Esophagus muscularis mucosa (tissue), 4 donors: ENCODE measurements around the gene PSMA5. TPM values are rescaled to one million over a fixed set of nuclear protein-coding genes. Genes with fewer than 3 reads are reported as not detected.
A peak's percentile ranks its signal among the peaks of the same experiment; 100 is the strongest.

Experiments used
- DNase-seq: peaks from one replicate; pipeline ENCODE4 v3.0.0-alpha.2; 2017; ENCODE audit errors: extremely low spot score
- H3K27ac ChIP-seq, 4 donors: fragments of 200-600 bp; sonication (generic); replicated peaks in 1 of 4; 1 replicate in 3 of 4; 2 replicates in 1 of 4; pipeline ENCODE4 v1.5.1; 2016 to 2019; ENCODE audit warnings: mild to moderate bottlenecking in 1 of 4
- H3K27me3 ChIP-seq, 4 donors: fragments of 200-600 bp; sonication (generic); one replicate each; pipeline versions ENCODE4 v1.5.1 to v1.6.0; 2016 to 2019
- H3K36me3 ChIP-seq, 4 donors: fragments of 200-600 bp; sonication (generic); one replicate each; pipeline ENCODE4 v1.5.1; 2016 to 2019
- H3K4me1 ChIP-seq, 4 donors: fragments of 200-600 bp; sonication (generic); one replicate each; pipeline ENCODE4 v1.5.1; 2016 to 2019
- H3K4me3 ChIP-seq, 4 donors: fragments of 200-600 bp; sonication (generic); 1 replicate in 2 of 4; 2 replicates in 2 of 4; pipeline ENCODE4 v1.5.1; 2016 to 2019; ENCODE audit warnings: mild to moderate bottlenecking in 4 of 4, moderate library complexity in 1 of 4
- H3K9me3 ChIP-seq, 4 donors: fragments of 200-600 bp; sonication (generic); 1 replicate in 3 of 4; 2 replicates in 1 of 4; pipeline ENCODE4 v1.5.1; 2016 to 2019
- CTCF ChIP-seq, 3 experiments: fragments of 200-600 bp in 2 of 3; fragments of 450-650 bp in 1 of 3; sonication (generic) in 2 of 3; IDR thresholded peaks; one replicate each; pipeline ENCODE4 v1.5.1; 2017 to 2019; ENCODE audit warnings: antibody characterized with exemption in 3 of 3, mild to moderate bottlenecking in 2 of 3, moderate library complexity in 1 of 3
- EP300 ChIP-seq: sonication (generic); formaldehyde crosslinking; IDR thresholded peaks from one replicate; pipeline ENCODE4 v1.6.1; 2017; ENCODE audit warnings: antibody characterized with exemption
- POLR2A ChIP-seq: fragments of 450-650 bp; IDR thresholded peaks from one replicate; pipeline ENCODE4 v1.6.1; 2017; ENCODE audit warnings: antibody characterized with exemption, moderate library complexity, mild to moderate bottlenecking, low read depth
- POLR2AphosphoS5 ChIP-seq, 2 donors: sonication (generic); formaldehyde crosslinking; IDR thresholded peaks; one replicate each; pipeline ENCODE4 v1.6.1; 2017; ENCODE audit warnings: antibody characterized with exemption in 2 of 2
- WGBS: methylation state at CpG from one replicate; pipeline ENCODE4 v1.1.5; 2018; 5-methylcytosine and 5-hydroxymethylcytosine counted together
- intact Hi-C: fragments of 100-400 bp; cut with DNase I; formaldehyde crosslinking; loops from one replicate; pipeline ENCODE4 v1.15.1; 2023
- total RNA-seq, 4 donors: library from RNA; depleted of rRNA; stranded (reverse); fragments of >200 nt; gene quantifications; one replicate each; pipeline versions ENCODE4 v1.1.0 to v1.2.1, GENCODE V29; 2016

Gene PSMA5
- total RNA-seq, 4 donors from 2014 or later: 15.8 to 29.8 (median 27.4) TPM

GRCh38 chr1:109367626-109368025, 58.6 kb downstream of the PSMA5 start:
- intact Hi-C loops: no loop called here
- no peak for TF ChIP-seq POLR2AphosphoS5 (IDR thresholded peaks at IDR 0.05)
- TF ChIP-seq CTCF (IDR thresholded peaks at IDR 0.05): no peak
- no peak for TF ChIP-seq POLR2A
- no peak for TF ChIP-seq EP300
- Histone ChIP-seq H3K4me3 (no peak overlapping the region), H3K4me1 (peaks cover 45 to 66% (median 56%) of the 10 kb centered on the region in 4 donors), H3K9me3 (no peaks in the 10 kb centered on the region), H3K27me3 (no peaks in the 10 kb centered on the region), H3K27ac (peak overlapping the region; percentile 84 to 92 (median 87)), H3K36me3 (peaks cover 9 to 48% (median 26%) of the 10 kb centered on the region in 4 donors)
- WGBS: 100% methylated on average over 3 of the region's 3 CpGs
- no peak for DNase-seq

GRCh38 chr1:109365642-109366204, 60.5 kb downstream of the PSMA5 start:
- no peak for TF ChIP-seq POLR2A
- TF ChIP-seq EP300: no peak
- TF ChIP-seq POLR2AphosphoS5 (IDR thresholded peaks at IDR 0.05): no peak
- no peak for TF ChIP-seq CTCF (IDR thresholded peaks at IDR 0.05)
- Histone ChIP-seq H3K4me3 (no peak overlapping the region), H3K4me1 (peaks cover 31 to 66% (median 51%) of the 10 kb centered on the region in 4 donors), H3K27ac (peak overlapping the region in 3 of 4 donors; percentile 36 to 89 (median 85)), H3K36me3 (peaks cover 9 to 48% (median 26%) of the 10 kb centered on the region in 4 donors), H3K9me3 (no peaks in the 10 kb centered on the region), H3K27me3 (no peaks in the 10 kb centered on the region)
- 84% methylated on average over 2 of the region's 2 CpGs for WGBS
- DNase-seq: no peak
- intact Hi-C loops: no loop called here

DNA sequence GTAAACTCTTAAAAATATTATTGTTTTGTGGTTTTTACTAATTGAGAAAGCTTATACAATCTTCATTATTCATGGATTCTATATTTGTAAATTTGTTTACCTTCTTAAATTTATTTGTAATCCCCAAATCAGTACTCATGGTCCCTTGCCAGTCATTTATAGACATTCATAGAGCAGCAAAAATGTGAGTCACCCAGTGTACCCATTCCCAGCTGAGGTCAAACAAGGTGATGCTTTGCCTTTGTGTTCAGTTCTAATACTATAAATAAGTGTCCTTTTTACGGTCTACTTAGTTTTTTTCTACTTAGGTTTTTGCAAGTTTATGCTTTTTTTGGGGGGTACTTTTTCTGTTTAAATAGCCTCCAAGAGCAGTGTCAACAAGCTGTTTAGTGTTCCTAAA, 64.6 kb downstream of the PSMA5 start:
- no peak for DNase-seq
- Histone ChIP-seq H3K4me1 (peaks cover 24 to 59% (median 41%) of the 10 kb centered on the region in 4 donors), H3K36me3 (peaks cover 4 to 24% (median 17%) of the 10 kb centered on the region in 4 donors), H3K9me3 (no peaks in the 10 kb centered on the region), H3K27ac (peak overlapping the region in 2 of 4 donors; percentile 34 to 42), H3K27me3 (no peaks in the 10 kb centered on the region), H3K4me3 (no peak overlapping the region)
- intact Hi-C loops: no loop called here
- 29% methylated on average over 1 of the region's 1 CpG for WGBS
- TF ChIP-seq POLR2A: no peak
- peak in 1 of 2 donors; percentile 31 for TF ChIP-seq POLR2AphosphoS5 (IDR thresholded peaks at IDR 0.05)

- H3K4me1 ChIP-seq: peaks cover 24 to 64% (median 46%) of the 10 kb centered on the region in 4 donors
Observed at GRCh38 chr1:109361069-109361468, 65.2 kb downstream of the PSMA5 start.

DNA sequence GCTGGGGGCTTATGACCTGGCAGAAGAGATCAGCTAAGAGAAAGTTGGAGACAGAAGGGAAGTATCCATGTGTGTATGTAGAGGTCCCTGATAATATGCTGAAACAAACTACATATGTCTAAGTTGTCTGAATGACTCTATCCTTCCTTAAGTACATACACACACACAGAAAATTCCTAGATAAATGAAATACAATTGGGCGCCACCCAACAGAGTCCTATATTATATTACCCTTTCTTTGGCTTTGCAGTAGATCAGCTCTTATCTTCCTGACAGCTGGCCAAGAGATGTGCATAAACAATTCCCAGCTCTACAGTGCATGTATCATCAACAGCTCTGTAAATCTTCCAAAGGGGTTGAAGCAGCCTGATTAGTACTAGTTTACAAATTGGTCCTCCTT, 68.6 kb downstream of the PSMA5 start:
- no peak for DNase-seq
- no peak overlapping the region for H3K27ac ChIP-seq
- peaks cover 16 to 47% (median 36%) of the 10 kb centered on the region in 4 donors for H3K4me1 ChIP-seq
- peaks cover 17 to 35% (median 26%) of the 10 kb centered on the region in 4 donors for H3K36me3 ChIP-seq
- H3K4me3 ChIP-seq: no peak overlapping the region
- no peak for TF ChIP-seq POLR2A
- TF ChIP-seq EP300: no peak
- TF ChIP-seq POLR2AphosphoS5 (IDR thresholded peaks at IDR 0.05): no peak
- TF ChIP-seq CTCF (IDR thresholded peaks at IDR 0.05): no peak
- WGBS: 100% methylated on average over 1 of the region's 1 CpG
- H3K9me3 ChIP-seq: no peaks in the 10 kb centered on the region
- H3K27me3 ChIP-seq: no peaks in the 10 kb centered on the region
- intact Hi-C loops: no loop called here

More at GRCh38 chr1:109361069-109361468, 65.2 kb downstream of the PSMA5 start:
- Histone ChIP-seq H3K9me3 (no peaks in the 10 kb centered on the region), H3K4me3 (no peak overlapping the region), H3K36me3 (peaks cover 0 to 18% (median 12%) of the 10 kb centered on the region in 4 donors), H3K27ac (peak overlapping the region in 2 of 4 donors; percentile 21 to 30), H3K27me3 (no peaks in the 10 kb centered on the region)
- intact Hi-C loops: no loop called here
- DNase-seq: no peak
- 76% methylated on average over 2 of the region's 2 CpGs for WGBS
- TF ChIP-seq EP300: no peak
- no peak for TF ChIP-seq CTCF (IDR thresholded peaks at IDR 0.05)
- TF ChIP-seq POLR2A: no peak
- no peak for TF ChIP-seq POLR2AphosphoS5 (IDR thresholded peaks at IDR 0.05)
